WTC11 (cell line): ENCODE measurements around the gene FOXK1. TPM values are rescaled to one million over a fixed set of nuclear protein-coding genes. Genes with fewer than 3 reads are reported as not detected.

Experiments
- ATAC-seq: fragments of 200-7000 bp; cut with Tn5 transposase; 2 replicates; pipeline ENCODE4 v1.10.0; 2021; ENCODE audit warnings: mild to moderate bottlenecking, moderate library complexity
- CTCF ChIA-PET: fragments of 300-600 bp; sonication (Branson Sonifier 250); formaldehyde crosslinking; loops from one replicate; lab custom pipeline; 2021; ENCODE audit warnings: antibody characterized with exemption; lab: Charles Lee
- POLR2A ChIA-PET: fragments of 350-600 bp; sonication (Branson Sonifier 250); formaldehyde crosslinking; loops from one replicate; lab custom pipeline; 2021; ENCODE audit warnings: antibody characterized with exemption; lab: Charles Lee
- DNase-seq: peaks from one replicate; pipeline ENCODE4 v3.0.0; 2021; ENCODE audit warnings: low spot score
- H3K27ac Mint-ChIP-seq: 2 replicates; pipeline ENCODE4 v1.8.0; 2021; ENCODE audit warnings: mixed read lengths
- H3K27me3 Mint-ChIP-seq: 2 replicates; pipeline ENCODE4 v1.8.0; 2021; ENCODE audit warnings: low read depth, mild to moderate bottlenecking, moderate library complexity, mixed read lengths
- H3K36me3 Mint-ChIP-seq: 2 replicates; pipeline ENCODE4 v1.8.0; 2021; ENCODE audit warnings: mixed read lengths
- H3K4me1 Mint-ChIP-seq: 2 replicates; pipeline ENCODE4 v1.8.0; 2022; ENCODE audit warnings: mixed read lengths
- H3K4me3 Mint-ChIP-seq: 2 replicates; pipeline ENCODE4 v1.8.0; 2021; ENCODE audit warnings: mild to moderate bottlenecking, moderate library complexity, mixed read lengths
- H3K9me3 Mint-ChIP-seq: 2 replicates; pipeline ENCODE4 v1.8.0; 2021; ENCODE audit warnings: mixed read lengths
- ESRRA ChIP-seq: sonication (generic); formaldehyde crosslinking; IDR thresholded peaks from 2 replicates; pipeline ENCODE4 v1.8.1; 2022; ENCODE audit warnings: mild to moderate bottlenecking, missing genetic modification reagents, borderline replicate concordance
- ETV6 ChIP-seq: sonication (generic); formaldehyde crosslinking; IDR thresholded peaks from 2 replicates; pipeline ENCODE4 v1.8.1; 2022; ENCODE audit warnings: mild to moderate bottlenecking, missing genetic modification reagents
- FOXK1 ChIP-seq: sonication (generic); formaldehyde crosslinking; IDR thresholded peaks from 2 replicates; pipeline ENCODE4 v1.8.0; 2022; ENCODE audit warnings: mild to moderate bottlenecking, moderate library complexity, missing genetic modification reagents
- GTF2I ChIP-seq: fragments of 250-450 bp; sonication (Bioruptor Pico); conservative IDR thresholded peaks from 2 replicates; pipeline ENCODE4 v1.4.0; 2021; ENCODE audit warnings: mild to moderate bottlenecking
- JUN ChIP-seq: sonication (generic); formaldehyde crosslinking; IDR thresholded peaks from 2 replicates; pipeline ENCODE4 v1.8.0; 2023; ENCODE audit warnings: mild to moderate bottlenecking, missing genetic modification reagents
- NFATC4 ChIP-seq: fragments of 250-450 bp; sonication (Bioruptor Pico); IDR thresholded peaks from 2 replicates; pipeline ENCODE4 v1.9.0; 2021; ENCODE audit warnings: mild to moderate bottlenecking
- NR3C1 ChIP-seq: sonication (generic); formaldehyde crosslinking; conservative IDR thresholded peaks from 2 replicates; pipeline ENCODE4 v1.8.1; 2023; ENCODE audit warnings: low read depth, mild to moderate bottlenecking, missing genetic modification reagents
- PRRX2 ChIP-seq: fragments of 250-450 bp; sonication (Bioruptor Pico); IDR thresholded peaks from 2 replicates; pipeline ENCODE4 v1.8.0; 2021; ENCODE audit warnings: mild to moderate bottlenecking
- TEAD1 ChIP-seq: sonication (generic); formaldehyde crosslinking; IDR thresholded peaks from 2 replicates; pipeline ENCODE4 v1.8.0; 2022; ENCODE audit warnings: mild to moderate bottlenecking, missing genetic modification reagents
- ZNF121 ChIP-seq: sonication (generic); formaldehyde crosslinking; IDR thresholded peaks from 2 replicates; pipeline ENCODE4 v1.8.0; 2023; ENCODE audit warnings: missing genetic modification reagents
- ZNF219 ChIP-seq: sonication (generic); formaldehyde crosslinking; IDR thresholded peaks from 2 replicates; pipeline ENCODE4 v1.8.0; 2023; ENCODE audit warnings: missing genetic modification reagents, mild to moderate bottlenecking, borderline replicate concordance
- ZNF416 ChIP-seq: fragments of 250-450 bp; sonication (Bioruptor Pico); IDR thresholded peaks from 2 replicates; pipeline ENCODE4 v1.9.0; 2021; ENCODE audit warnings: mild to moderate bottlenecking, inconsistent platforms
- total RNA-seq: library from RNA; stranded (reverse); gene quantifications from 3 replicates; pipeline ENCODE4 v1.2.3, GENCODE V29; 2021
- TF ChIP-seq, protein P1 (sequence below): sonication (generic); formaldehyde crosslinking; IDR thresholded peaks from 2 replicates; pipeline ENCODE4 v1.8.0; 2022; ENCODE audit warnings: mild to moderate bottlenecking, missing genetic modification reagents
- TF ChIP-seq, protein P2 (sequence below): sonication (generic); formaldehyde crosslinking; IDR thresholded peaks from 2 replicates; pipeline ENCODE4 v1.8.0; 2022; ENCODE audit warnings: mild to moderate bottlenecking, missing genetic modification reagents
- TF ChIP-seq, protein P3 (sequence below): sonication (generic); formaldehyde crosslinking; IDR thresholded peaks from 2 replicates; pipeline ENCODE4 v1.8.1; 2023; ENCODE audit warnings: mild to moderate bottlenecking, missing genetic modification reagents, moderate library complexity
- TF ChIP-seq, protein P4 (sequence below): sonication (generic); formaldehyde crosslinking; IDR thresholded peaks from 2 replicates; pipeline ENCODE4 v1.8.0; 2022; ENCODE audit warnings: mild to moderate bottlenecking, missing genetic modification reagents
- TF ChIP-seq, protein P5 (sequence below): fragments of 250-450 bp; sonication (Bioruptor Pico); conservative IDR thresholded peaks from 2 replicates; pipeline ENCODE4 v1.9.0; 2021; ENCODE audit warnings: mild to moderate bottlenecking
- TF ChIP-seq, protein P6 (sequence below): sonication (generic); formaldehyde crosslinking; IDR thresholded peaks from 2 replicates; pipeline ENCODE4 v1.8.0; 2022; ENCODE audit warnings: mild to moderate bottlenecking, missing genetic modification reagents
- TF ChIP-seq, protein P7 (sequence below): sonication (generic); formaldehyde crosslinking; IDR thresholded peaks from 2 replicates; pipeline ENCODE4 v1.8.0; 2023; ENCODE audit warnings: mild to moderate bottlenecking, missing genetic modification reagents
- TF ChIP-seq, protein P8 (sequence below): sonication (generic); formaldehyde crosslinking; IDR thresholded peaks from 2 replicates; pipeline ENCODE4 v1.8.1; 2023; ENCODE audit warnings: mild to moderate bottlenecking, missing genetic modification reagents

The FOXK1 gene
- total RNA-seq, 1 experiment from 2014 or later, result 21.9 TPM

DNA sequence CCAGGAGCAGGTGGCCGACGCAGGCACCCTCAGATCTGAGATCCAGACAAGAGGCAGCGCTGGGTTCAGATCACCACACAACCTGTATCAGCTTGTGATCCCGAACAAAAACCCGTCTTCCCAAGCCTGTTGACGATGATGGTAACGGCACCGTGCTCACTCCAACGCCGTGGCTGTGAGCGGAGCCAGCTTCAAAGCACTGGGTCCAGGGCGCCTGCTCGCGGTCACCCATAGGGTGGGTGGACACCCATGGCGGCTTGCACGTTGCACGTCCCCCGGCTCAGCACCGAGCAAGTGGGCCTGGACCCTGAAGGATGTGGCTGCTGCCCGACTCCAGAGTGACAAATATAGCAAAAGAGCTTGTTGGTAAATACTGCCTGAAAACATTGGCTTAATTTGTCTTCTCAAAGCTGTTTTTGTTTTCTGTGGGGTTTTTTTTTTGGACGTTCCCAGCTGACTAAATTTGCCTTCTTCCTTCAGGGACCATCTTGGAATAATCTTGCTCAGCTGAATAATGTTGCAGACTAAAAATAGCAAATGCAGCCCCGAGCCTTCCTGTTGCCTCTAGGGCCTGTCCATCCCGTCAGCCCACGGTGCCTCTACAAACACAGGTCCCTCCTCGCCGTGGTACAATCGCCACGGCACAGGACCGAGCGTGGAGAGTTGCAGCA, 41.0 kb downstream of the FOXK1 start (continued):
- TF ChIP-seq, protein P1, sequence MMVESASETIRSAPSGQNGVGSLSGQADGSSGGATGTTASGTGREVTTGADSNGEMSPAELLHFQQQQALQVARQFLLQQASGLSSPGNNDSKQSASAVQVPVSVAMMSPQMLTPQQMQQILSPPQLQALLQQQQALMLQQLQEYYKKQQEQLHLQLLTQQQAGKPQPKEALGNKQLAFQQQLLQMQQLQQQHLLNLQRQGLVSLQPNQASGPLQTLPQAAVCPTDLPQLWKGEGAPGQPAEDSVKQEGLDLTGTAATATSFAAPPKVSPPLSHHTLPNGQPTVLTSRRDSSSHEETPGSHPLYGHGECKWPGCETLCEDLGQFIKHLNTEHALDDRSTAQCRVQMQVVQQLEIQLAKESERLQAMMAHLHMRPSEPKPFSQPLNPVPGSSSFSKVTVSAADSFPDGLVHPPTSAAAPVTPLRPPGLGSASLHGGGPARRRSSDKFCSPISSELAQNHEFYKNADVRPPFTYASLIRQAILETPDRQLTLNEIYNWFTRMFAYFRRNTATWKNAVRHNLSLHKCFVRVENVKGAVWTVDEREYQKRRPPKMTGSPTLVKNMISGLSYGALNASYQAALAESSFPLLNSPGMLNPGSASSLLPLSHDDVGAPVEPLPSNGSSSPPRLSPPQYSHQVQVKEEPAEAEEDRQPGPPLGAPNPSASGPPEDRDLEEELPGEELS (CRISPR knock-in tag), result no peak
- TF ChIP-seq, protein P2, sequence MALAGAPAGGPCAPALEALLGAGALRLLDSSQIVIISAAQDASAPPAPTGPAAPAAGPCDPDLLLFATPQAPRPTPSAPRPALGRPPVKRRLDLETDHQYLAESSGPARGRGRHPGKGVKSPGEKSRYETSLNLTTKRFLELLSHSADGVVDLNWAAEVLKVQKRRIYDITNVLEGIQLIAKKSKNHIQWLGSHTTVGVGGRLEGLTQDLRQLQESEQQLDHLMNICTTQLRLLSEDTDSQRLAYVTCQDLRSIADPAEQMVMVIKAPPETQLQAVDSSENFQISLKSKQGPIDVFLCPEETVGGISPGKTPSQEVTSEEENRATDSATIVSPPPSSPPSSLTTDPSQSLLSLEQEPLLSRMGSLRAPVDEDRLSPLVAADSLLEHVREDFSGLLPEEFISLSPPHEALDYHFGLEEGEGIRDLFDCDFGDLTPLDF (CRISPR knock-in tag), result no peak
- TF ChIP-seq, protein P3, sequence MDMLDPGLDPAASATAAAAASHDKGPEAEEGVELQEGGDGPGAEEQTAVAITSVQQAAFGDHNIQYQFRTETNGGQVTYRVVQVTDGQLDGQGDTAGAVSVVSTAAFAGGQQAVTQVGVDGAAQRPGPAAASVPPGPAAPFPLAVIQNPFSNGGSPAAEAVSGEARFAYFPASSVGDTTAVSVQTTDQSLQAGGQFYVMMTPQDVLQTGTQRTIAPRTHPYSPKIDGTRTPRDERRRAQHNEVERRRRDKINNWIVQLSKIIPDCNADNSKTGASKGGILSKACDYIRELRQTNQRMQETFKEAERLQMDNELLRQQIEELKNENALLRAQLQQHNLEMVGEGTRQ (CRISPR knock-in tag), result no peak
- TF ChIP-seq PRRX2 (CRISPR knock-in tag) (no peak), TEAD1 (CRISPR knock-in tag) (no peak), ESRRA (CRISPR knock-in tag) (no peak)
- TF ChIP-seq, all 79 proteins: peak for 0

DNA sequence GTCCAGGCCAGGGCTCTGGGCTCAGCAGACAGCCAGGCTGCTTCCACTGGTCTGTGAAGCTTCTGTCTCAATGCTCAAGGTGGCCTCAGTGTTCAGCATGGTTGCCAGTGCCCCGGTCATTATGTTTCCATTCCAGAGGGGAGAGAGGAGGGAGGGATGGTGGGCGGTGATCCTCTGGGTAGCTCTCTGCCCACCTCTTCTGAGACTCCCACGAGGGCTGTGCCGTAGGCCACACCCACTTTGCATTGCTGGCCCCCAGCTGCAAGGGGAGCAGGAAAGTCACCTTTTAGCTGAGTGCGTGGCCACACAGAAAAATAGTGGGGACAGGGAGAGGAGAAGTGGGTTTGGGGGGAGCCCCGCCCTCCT, 42.5 kb downstream of the FOXK1 start:
- DNase-seq, result no peak

DNA sequence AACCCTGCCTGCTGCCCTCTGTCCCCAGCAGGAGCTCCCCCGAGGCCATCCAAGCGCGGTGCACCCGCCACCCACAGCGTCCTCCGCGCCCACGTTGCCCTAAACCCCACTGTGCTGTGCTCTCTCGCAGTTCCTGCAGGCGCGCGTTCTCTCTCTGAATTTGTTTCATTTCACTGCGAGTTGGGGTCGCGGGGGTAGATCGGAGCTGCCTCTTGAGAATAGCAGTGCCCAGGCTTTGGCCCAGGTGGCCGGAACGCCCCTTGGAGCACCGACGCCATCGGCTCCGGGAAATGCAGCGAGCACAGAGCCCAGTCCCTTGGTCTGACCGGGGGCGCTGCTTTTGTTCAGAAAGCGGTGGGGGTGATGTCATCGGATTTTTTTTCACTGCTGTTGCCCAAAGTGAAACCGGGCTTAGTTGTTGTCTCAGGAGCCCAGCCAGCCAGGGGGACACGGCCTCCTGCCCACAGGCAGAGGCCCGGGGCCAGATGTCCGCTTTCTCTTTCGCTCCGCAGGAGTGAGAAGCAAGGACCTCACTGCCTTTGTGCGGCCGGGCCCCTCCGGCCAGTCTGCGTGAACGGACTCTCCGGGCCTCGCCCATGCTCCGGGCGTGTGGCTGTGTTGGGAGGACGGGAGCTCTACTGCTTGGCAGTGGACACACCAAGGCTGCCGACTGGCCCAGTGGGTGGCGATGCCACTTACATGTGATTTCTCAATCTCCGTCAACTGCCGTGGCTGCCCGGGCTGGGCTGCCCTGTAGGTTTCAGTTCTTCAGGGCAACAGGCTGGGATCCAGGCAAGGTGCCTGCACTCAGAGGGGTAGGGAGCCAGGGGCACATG, 43.1 kb downstream of the FOXK1 start:
- H3K27me3 Mint-ChIP-seq, result no peaks in the 10 kb centered on the region
- ATAC-seq (peak; percentile 21; the same call in 1 of the 2 replicates), DNase-seq (no peak)
- peaks cover 6% of the 10 kb centered on the region for H3K4me1 Mint-ChIP-seq
- ChIA-PET POLR2A (no interaction called here), CTCF (interaction anchor here (1.3 to 2.0 kb wide), 3 partner anchors 13 to 67 kb away, joined by 4 to 5 read pairs (median 5); no protein-coding TSS in a partner anchor)
- H3K36me3 Mint-ChIP-seq, result no peaks in the 10 kb centered on the region
- no peaks in the 10 kb centered on the region for H3K9me3 Mint-ChIP-seq
- H3K27ac Mint-ChIP-seq, result peak overlapping the region; percentile 41
- H3K4me3 Mint-ChIP-seq, result no peak overlapping the region
- TF ChIP-seq, protein P4, sequence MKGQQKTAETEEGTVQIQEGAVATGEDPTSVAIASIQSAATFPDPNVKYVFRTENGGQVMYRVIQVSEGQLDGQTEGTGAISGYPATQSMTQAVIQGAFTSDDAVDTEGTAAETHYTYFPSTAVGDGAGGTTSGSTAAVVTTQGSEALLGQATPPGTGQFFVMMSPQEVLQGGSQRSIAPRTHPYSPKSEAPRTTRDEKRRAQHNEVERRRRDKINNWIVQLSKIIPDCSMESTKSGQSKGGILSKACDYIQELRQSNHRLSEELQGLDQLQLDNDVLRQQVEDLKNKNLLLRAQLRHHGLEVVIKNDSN (CRISPR knock-in tag), result no peak
- TF ChIP-seq JUN (CRISPR knock-in tag), result no peak
- no peak for TF ChIP-seq ETV6 (CRISPR knock-in tag)
- no peak for TF ChIP-seq NR3C1 (CRISPR knock-in tag)
- TF ChIP-seq, protein P5, sequence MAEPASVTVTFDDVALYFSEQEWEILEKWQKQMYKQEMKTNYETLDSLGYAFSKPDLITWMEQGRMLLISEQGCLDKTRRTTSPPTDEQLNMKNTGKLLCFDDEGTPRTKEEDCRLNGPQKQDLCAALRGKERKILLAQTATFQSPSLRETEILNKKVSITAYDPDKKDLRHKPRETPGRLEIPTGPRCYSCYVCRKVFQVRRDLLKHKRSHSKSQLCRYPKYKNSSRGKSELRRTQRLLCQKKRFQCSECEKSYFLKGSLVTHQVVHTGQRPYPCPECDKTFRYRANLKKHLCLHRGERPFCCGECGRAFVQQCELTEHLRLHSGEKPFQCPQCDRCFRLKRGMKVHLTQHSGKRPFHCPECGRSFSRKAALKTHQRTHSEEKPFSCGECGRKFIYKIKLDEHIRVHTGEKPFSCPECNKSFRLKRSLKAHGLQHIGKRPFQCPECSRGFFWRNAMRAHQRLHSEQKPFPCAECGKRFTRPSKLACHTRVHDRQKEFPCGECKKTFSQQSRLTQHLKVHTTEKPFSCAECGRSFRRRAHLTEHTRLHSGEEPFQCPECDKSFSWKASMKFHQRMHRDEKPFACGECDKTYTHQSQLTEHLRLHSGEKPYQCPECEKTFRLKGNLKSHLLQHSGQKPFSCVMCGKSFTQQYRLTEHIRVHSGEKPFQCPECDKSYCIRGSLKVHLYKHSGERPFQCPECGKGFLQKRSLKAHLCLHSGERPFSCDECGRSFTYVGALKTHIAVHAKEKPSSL, result no peak
- TF ChIP-seq ZNF416 (CRISPR knock-in tag), result no peak
- TF ChIP-seq NFATC4 (CRISPR knock-in tag), result no peak
- TF ChIP-seq, protein P6, sequence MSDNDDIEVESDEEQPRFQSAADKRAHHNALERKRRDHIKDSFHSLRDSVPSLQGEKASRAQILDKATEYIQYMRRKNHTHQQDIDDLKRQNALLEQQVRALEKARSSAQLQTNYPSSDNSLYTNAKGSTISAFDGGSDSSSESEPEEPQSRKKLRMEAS, result no peak
- TF ChIP-seq GTF2I (CRISPR knock-in tag), result no peak
- no peak for TF ChIP-seq ZNF121 (CRISPR knock-in tag)
- TF ChIP-seq ZNF219 (CRISPR knock-in tag), result no peak
- TF ChIP-seq, protein P7, sequence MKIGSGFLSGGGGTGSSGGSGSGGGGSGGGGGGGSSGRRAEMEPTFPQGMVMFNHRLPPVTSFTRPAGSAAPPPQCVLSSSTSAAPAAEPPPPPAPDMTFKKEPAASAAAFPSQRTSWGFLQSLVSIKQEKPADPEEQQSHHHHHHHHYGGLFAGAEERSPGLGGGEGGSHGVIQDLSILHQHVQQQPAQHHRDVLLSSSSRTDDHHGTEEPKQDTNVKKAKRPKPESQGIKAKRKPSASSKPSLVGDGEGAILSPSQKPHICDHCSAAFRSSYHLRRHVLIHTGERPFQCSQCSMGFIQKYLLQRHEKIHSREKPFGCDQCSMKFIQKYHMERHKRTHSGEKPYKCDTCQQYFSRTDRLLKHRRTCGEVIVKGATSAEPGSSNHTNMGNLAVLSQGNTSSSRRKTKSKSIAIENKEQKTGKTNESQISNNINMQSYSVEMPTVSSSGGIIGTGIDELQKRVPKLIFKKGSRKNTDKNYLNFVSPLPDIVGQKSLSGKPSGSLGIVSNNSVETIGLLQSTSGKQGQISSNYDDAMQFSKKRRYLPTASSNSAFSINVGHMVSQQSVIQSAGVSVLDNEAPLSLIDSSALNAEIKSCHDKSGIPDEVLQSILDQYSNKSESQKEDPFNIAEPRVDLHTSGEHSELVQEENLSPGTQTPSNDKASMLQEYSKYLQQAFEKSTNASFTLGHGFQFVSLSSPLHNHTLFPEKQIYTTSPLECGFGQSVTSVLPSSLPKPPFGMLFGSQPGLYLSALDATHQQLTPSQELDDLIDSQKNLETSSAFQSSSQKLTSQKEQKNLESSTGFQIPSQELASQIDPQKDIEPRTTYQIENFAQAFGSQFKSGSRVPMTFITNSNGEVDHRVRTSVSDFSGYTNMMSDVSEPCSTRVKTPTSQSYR (CRISPR knock-in tag), result no peak
- TF ChIP-seq FOXK1 (CRISPR knock-in tag), result no peak
- TF ChIP-seq, protein P8, sequence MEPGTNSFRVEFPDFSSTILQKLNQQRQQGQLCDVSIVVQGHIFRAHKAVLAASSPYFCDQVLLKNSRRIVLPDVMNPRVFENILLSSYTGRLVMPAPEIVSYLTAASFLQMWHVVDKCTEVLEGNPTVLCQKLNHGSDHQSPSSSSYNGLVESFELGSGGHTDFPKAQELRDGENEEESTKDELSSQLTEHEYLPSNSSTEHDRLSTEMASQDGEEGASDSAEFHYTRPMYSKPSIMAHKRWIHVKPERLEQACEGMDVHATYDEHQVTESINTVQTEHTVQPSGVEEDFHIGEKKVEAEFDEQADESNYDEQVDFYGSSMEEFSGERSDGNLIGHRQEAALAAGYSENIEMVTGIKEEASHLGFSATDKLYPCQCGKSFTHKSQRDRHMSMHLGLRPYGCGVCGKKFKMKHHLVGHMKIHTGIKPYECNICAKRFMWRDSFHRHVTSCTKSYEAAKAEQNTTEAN (CRISPR knock-in tag), result no peak

More for the DNA sequence above, 42.5 kb downstream of the FOXK1 start:
- H3K4me1 Mint-ChIP-seq, result peaks cover 11% of the 10 kb centered on the region
- H3K36me3 Mint-ChIP-seq, result no peaks in the 10 kb centered on the region
- no peak overlapping the region for H3K27ac Mint-ChIP-seq
- no peaks in the 10 kb centered on the region for H3K9me3 Mint-ChIP-seq
- CTCF ChIA-PET, result interaction anchor here (1.3 to 2.0 kb wide), 3 partner anchors 14 to 68 kb away, joined by 4 to 5 read pairs (median 5); no protein-coding TSS in a partner anchor
- H3K27me3 Mint-ChIP-seq, result no peaks in the 10 kb centered on the region
- no peak for TF ChIP-seq TEAD1 (CRISPR knock-in tag)
- TF ChIP-seq, all 79 proteins: peak for 0
- H3K4me3 Mint-ChIP-seq, result no peak overlapping the region
- ATAC-seq, result peak; percentile 32; the same call in 1 of the 2 replicates
- POLR2A ChIA-PET, result no interaction called here
